Islet precursor cell (in vitro differentiated cells): ENCODE data around the gene ROPN1B.
"Not testable (repeated sequence)": the region's sequence is repeated elsewhere in the genome, so short reads cannot be mapped to it uniquely, and the experiment has no call there.

Experiments used
- DNase-seq: peaks from one replicate; pipeline ENCODE4 v3.0.0-alpha.2; 2018

Gene ROPN1B

GRCh38 chr3:125958511-125959316, 10.3 kb upstream of the ROPN1B start:
- no peak for DNase-seq

- DNase-seq = no peak
Measured at GRCh38 chr3:125959317-125960065, 9.5 kb upstream of the ROPN1B start.

DNA sequence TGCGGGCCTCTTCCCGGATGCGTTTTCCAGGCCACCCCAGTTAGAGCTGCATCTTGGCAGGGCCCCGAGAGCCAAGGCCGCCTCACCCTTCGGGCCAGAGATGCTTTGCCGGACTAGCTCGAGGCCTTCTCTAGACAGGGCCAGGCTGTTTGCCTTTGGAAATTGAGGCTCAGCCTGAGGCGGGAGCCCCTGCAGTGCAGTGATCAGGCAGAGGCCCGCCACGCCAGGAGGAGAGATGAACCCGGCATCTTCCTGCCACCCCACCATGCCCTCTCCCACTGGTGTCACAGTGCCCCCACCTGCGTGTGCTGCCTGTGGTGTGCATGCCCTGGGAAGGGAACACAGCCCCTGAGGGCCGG, 8.9 kb upstream of the ROPN1B start:
- DNase-seq = no peak

DNA sequence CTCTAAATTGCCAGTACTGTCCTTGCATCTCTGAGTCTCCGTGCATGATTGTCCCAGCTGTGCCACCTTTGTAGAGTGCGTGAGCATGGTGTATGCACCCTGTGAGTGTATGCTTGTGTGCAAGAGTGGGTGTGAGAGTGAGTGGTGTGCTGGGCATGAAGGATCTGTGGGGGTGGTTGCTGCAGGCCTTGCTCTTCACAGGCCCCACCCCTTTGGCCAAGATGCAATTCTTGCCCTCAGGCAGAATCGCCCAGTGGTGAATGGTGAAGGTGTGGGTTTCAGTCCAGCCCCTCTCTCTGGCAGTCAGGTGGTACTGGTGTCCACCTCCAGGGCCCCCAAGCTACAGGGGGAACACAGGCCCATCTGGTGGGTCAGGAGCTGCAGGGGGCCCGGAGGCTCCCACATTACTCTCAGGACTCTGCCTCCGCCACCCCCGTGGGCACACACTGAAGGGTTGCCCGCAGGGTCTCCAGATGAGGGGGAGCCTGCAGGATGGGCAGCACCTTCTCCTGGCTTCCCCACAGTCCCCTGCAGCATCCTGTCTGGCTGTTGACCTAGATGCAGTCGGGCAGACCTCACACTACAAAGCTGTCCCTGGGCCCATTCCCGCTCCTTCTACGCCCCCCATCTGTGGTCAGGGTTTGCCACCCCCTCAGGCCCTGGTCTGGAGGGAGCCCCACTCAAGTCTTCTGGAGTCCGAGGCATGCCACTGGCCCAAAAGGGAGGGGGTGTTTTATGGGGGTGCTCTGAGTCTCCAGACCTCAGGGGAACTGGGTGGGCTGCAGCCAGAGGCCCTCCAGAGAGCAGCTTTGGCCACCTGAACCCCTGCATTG, 8.3 kb upstream of the ROPN1B start:
- no peak for DNase-seq

- no peak for DNase-seq
Measured at GRCh38 chr3:125961289-125961589, 7.7 kb upstream of the ROPN1B start.

DNA sequence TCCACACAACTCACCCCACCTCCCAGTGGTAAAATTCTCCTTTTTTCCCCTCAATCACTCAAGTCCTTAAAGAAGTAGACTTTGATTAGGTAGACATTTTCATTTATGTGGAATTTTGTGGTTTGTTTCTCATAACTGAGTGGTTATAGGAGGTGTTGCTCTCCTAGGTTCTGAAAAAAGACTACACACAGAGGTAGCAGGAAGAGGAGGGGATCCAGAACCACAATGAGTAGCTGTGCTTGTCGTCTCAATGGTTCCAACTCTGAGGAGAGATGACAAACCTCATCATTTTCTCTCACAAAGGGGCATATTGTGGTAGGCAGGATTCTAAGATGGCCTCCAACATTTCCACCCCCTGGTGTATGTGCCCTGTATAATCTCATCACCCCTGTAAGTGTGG, 5.1 kb upstream of the ROPN1B start:
- DNase-seq = not testable (repeated sequence)

DNA sequence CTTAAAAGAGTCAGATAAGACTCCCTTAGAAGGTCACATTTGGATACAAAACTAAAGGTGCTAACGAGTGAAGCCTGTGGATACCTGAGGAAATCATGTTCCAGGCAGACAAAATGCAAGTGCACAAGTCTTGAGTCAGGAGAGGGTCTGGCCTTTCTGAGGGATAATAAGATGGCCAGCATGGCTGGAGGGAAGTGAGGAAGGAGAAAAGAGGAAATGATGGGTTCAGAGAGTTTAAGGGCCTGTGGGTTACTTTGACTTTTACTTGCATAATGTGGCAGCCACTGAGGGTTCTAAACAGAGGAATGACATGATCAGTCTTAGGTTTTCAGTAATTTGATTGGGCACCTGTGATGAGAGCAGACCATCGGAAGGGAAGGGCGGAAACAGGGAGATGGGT, 3.5 kb upstream of the ROPN1B start:
- DNase-seq = no peak

DNA sequence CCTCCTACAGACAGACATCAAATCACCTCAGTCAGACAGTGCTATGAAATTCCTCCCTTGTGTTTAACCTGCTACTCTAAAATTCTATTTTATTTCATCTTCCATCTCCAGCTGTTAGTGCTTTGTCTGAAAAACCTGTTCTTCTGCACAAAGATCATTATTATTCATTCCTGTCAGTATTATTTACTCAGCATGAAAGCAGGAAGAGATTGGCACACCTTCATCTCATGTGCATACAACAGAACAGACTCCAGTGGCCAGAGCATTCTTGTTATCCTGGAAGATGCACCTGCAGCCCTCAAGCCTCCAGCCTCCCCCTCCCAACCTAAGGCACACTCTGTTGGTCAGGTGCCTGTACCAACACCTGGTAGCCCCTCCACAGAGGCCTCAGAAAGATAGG, 1.8 kb upstream of the ROPN1B start:
- no peak for DNase-seq

- DNase-seq = not testable (repeated sequence)
Measured at GRCh38 chr3:125968121-125968520, 857 bp upstream of the ROPN1B start.

GRCh38 chr3:125971997-125972944, 3.3 kb downstream of the ROPN1B start:
- peak; percentile 74 for DNase-seq

GRCh38 chr3:125975245-125976002, 6.4 kb downstream of the ROPN1B start:
- not testable (repeated sequence) for DNase-seq

GRCh38 chr3:125976003-125976390, 7.0 kb downstream of the ROPN1B start:
- not testable (repeated sequence) for DNase-seq

GRCh38 chr3:125977104-125977503, 8.1 kb downstream of the ROPN1B start:
- DNase-seq = not testable (repeated sequence)

DNA sequence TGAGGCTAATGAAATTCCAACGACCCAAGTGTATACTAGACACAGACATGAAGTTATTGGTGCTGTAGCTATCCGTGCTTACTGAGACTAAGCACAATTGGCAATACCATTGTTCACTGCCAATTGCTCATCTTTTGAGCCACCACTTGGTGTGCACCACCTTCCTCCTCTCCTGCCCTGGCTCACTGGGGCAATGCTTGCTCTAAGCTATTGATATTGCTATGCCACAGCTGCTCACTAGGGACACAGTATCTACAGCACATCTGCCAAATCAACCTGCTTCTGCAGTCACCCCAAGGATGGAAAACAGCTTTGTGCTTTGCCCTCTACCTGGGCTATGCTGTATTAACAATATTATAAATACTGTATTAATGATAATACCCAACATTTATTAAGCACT, 16.0 kb downstream of the ROPN1B start:
- not testable (repeated sequence) for DNase-seq

GRCh38 chr3:125990253-125990970, 21.4 kb downstream of the ROPN1B start:
- DNase-seq = peak; percentile 98

DNA sequence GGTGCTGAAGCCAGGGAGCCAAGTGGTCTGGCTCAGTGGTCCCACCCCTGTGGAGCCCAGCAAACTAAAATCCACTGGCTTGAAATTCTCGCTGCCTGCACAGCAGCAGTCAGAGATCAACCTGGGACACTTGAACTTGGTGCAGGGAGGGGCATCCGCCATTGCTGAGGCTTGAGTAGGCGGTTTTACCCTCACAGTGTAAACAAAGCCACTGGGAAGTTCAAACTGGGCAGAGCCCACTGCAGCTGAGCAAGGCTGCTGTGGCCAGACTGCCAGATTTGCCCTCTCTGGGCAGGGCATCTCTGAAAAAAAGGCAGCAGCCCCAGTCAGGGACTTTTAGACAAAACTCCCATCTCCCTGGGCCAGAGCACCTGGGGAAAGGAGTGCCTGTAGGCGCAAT, 27.8 kb downstream of the ROPN1B start:
- DNase-seq = not testable (repeated sequence)

GRCh38 chr3:126002189-126002588, 33.2 kb downstream of the ROPN1B start:
- no peak for DNase-seq

DNA sequence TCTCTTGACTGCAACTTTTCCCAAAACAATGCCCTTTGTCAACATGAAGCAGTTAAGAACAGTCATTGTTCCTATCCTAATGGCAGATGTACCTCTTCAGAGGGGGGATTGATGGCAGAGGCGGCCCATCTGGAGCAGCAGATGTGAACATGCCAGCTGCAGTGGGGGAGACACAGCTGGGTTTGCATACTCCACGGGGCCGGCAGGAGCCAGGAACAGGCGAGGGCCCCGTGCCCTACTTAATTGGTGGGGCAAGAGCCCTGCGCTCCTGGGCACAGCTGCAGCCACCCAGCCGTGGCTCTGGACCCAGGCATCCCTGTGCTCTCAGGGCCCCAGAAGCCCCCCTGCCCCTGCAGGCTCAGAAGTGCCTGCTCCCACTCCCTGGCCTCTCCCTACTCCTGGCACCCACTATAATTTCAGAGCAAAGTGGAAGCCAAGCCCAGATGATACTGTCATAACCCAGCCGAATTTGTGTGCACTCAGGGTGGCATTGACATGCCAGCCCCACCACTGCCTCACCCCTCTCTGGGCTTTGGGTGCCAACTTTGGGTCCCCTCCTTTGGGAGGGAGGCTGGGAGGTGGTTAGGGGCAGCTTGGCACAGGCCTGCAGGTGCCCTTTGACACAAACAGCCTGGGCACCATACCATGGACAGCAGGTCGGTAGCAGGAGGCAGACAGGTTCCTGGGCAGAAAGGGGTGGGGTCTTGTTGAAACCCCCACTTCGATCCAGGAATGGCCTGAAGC, 34.6 kb downstream of the ROPN1B start:
- DNase-seq = peak; percentile 30

DNA sequence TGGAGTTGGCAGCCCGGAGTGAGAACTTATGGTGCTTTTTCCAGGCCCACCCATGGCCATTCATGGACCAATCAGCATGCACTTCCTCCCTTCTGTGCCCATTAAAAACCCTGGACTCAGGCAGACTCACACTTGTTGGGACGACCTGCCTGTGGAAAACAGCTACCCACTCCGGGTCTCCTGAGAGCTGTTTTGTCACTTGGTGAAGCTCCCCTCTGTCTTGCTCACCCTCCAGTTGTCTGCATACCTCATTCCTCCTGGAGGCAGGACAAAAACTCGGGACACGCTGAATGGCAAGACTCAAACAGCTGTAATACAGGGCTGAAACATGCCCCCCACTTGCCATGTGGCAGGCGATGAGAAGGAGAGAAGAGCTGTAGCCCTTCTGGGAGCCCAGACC, 35.2 kb downstream of the ROPN1B start:
- DNase-seq = no peak

GRCh38 chr3:126004692-126005091, 35.7 kb downstream of the ROPN1B start:
- DNase-seq = peak; percentile 23
